ENCODE results near the gene SYNCRIP. TPM values are rescaled to one million over a fixed set of nuclear protein-coding genes. Genes with fewer than 3 reads are reported as not detected.
A peak's percentile ranks its signal among the peaks of the same experiment; 100 is the strongest.

SYNCRIP gene
- total and polyA plus RNA-seq, 2 of the 4 experiments (the other 2 are of a cell fraction) = 50.1 to 59.3 TPM

DNA sequence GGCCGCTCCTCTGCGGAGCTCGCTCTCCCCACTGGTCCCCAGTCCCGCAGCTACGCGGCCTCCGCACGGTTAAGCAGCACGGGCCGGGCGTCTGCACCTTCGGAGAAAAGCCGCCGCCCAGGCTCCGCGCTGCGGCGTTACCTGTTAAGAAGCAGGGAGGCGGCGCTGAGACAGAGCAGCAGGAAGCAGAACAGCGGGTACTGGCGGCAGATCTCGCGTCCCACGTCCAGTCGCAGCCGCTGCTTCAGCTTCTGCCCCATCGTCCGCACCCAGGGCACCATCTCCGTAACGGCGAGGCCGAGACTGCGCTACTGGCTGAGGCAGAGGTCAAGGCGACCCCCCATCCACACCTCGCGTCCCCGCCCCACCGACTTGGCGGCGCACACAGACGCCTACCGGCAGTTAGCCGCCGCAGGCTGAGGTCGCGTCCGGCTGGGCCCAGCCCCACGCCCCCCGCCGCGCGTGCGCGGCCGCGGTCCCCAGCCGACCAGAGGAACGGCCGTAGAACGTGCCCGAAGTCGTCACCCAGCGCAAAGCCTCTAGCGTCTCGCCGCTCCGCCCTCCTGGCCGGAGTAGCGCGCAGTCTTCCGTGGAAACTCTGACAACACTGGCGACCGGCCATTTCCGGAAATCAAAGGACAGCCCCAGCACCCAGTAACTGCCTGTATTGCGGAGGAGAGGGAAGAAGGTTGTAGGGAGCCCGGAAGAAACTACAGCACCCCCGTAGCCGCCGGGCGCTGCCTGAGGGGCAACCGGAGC lies 49.1 kb downstream of the SYNCRIP start, which contains the start of gene SNX14 (continued):
- TF ChIP-seq MAZ (IDR thresholded peaks at IDR 0.05; ENCODE audit: borderline replicate concordance, low read depth, low read length) = peak; percentile 56; the same call in 1 of the 2 replicates

DNA sequence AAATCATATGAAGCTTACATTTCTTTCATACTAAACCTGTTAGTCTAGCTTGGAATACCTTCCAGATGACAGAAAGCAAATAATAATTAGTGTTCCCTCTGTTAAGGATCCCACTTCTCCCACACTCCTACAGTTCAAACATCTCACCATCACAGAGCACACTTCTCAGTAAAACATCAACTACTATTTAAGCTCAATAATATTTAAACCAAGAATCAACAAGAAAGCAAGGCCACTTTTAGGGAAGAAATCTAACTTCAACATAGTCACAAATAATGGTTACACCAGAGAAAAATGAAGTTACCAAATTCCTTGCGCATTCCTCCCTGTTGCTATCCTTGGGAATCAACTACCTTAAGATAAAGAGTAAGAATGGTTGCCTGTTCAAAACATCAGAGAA lies 50.7 kb downstream of the SYNCRIP start:
- H3K14ac ChIP-seq (replicated peaks; ENCODE audit: low read depth, low read length) = no peak overlapping the region
- TF ChIP-seq RFX5 (IDR thresholded peaks at IDR 0.05; ENCODE audit: low read depth, low read length) = no peak
- TF ChIP-seq CEBPB (IDR thresholded peaks at IDR 0.05; ENCODE audit: low read depth, low read length) = no peak
- TF ChIP-seq NFE2L2 (IDR thresholded peaks at IDR 0.05; ENCODE audit: low read depth, low read length) = no peak
- no peak for TF ChIP-seq FOS (IDR thresholded peaks at IDR 0.05; ENCODE audit: low read depth, low read length)
- H4K20me1 ChIP-seq (ENCODE audit: insufficient read depth, low read length) = peaks cover 5% of the 10 kb centered on the region; the same call in 1 of the 2 replicates
- H2BK120ac ChIP-seq (ENCODE audit: low read depth, low read length) = no peak overlapping the region
- intact Hi-C loops (cut with micrococcal nuclease) (loop anchor here (5.0 kb wide), 2 partner anchors 85 to 230 kb away; no protein-coding TSS in a partner anchor), dilution Hi-C loops (cut with HindIII; ENCODE audit: low sequenced_read_pairs, unreplicated experiment) (no loop called here), in situ Hi-C loops (cut with MboI; ENCODE audit: low sequenced_read_pairs) (no loop called here)
- 0 out of 2 replicates have a peak overlapping the region, but pooled peaks have one; percentile 90 for H3K23ac ChIP-seq (ENCODE audit: low read depth, low read length)
- H2BK5ac ChIP-seq (ENCODE audit: low read depth, low read length, poor library complexity, severe bottlenecking) = no peak overlapping the region
- ATAC-seq (ENCODE audit: low read depth) (no peak), DNase-seq (no peak)
- H3K56ac ChIP-seq (ENCODE audit: extremely low read depth, insufficient read depth, low read length) = no peak overlapping the region; the same call in 1 of the 2 replicates
- H2BK15ac ChIP-seq (ENCODE audit: low read depth, low read length) = no peak overlapping the region
- H3K4me1 ChIP-seq (ENCODE audit: control insufficient read depth, insufficient read depth, low read length) = peaks cover 2% of the 10 kb centered on the region; the same call in 1 of the 2 replicates
- no peak overlapping the region for H4K5ac ChIP-seq (ENCODE audit: low read depth, low read length)
- BruUV-seq (replicated peaks) = no TSS peak
- ChIA-PET CTCF (no interaction called here), POLR2A (ENCODE audit: unreplicated experiment) (no interaction called here)
- no peak overlapping the region for H3K9ac ChIP-seq (ENCODE audit: low read depth, low read length)
- H3K4me3 ChIP-seq (ENCODE audit: insufficient read depth, low read depth, low read length) = no peak overlapping the region
- H3K9me3 ChIP-seq (ENCODE audit: control insufficient read depth, insufficient read depth, low read length) = no peaks in the 10 kb centered on the region
- no peak overlapping the region for H2AFZ ChIP-seq (replicated peaks; ENCODE audit: low read length, poor library complexity)
- peak overlapping the region; percentile 63 for H3K4me2 ChIP-seq (ENCODE audit: low read depth, low read length)
- no peak overlapping the region for H3K18ac ChIP-seq (ENCODE audit: low read depth, low read length)
- no peaks in the 10 kb centered on the region for H3K27me3 ChIP-seq (ENCODE audit: control insufficient read depth, insufficient read depth, low read length)
- no peak overlapping the region for H4K8ac ChIP-seq (ENCODE audit: low read depth in 2 of 2, low read length in 2 of 2)
- peaks cover 1% of the 10 kb centered on the region; the same call in 1 of the 2 replicates for H3K36me3 ChIP-seq (ENCODE audit: control insufficient read depth, insufficient read depth, low read length)
- WGBS, 2 experiments (ENCODE audit: extremely low coverage in 2 of 2, insufficient read length in 1 of 2) = no CpG with 5 or more reads among the region's 1 CpG
- no peak overlapping the region for H2AK9ac ChIP-seq (replicated peaks; ENCODE audit: low read depth, low read length, poor library complexity)
- no peaks in the 10 kb centered on the region for H3K9me1 ChIP-seq (ENCODE audit: insufficient read depth, low read length)
- no peak overlapping the region for H2BK20ac ChIP-seq (ENCODE audit: low read depth, low read length)
- H4K91ac ChIP-seq (ENCODE audit: insufficient read depth, low read depth, low read length) = no peak overlapping the region
- no peak overlapping the region for H3K4ac ChIP-seq (ENCODE audit: low read depth, low read length)
- peaks cover 27 to 37% of the 10 kb centered on the region in 2 experiments for H3K79me1 ChIP-seq (ENCODE audit: low read depth in 1 of 2, low read length in 2 of 2)
- no peak overlapping the region for H3K27ac ChIP-seq (ENCODE audit: insufficient read depth, low read length)
- H2AK5ac ChIP-seq (ENCODE audit: low read depth, low read length) = no peak overlapping the region

All from IMR-90 (cell line).